IMR-90 (cell line): ENCODE results near the gene EPB41L2. TPM values are rescaled to one million over a fixed set of nuclear protein-coding genes. Genes with fewer than 3 reads are reported as not detected.

ENCODE experiments used
- ATAC-seq: fragments of 200-7000 bp; cut with Tn5 transposase; 2 replicates; pipeline ENCODE4 v1.9.1; 2020; ENCODE audit warnings: low read depth, mild to moderate bottlenecking, moderate library complexity
- BruUV-seq: library from RNA; stranded (reverse); fragments of 400-500 nt; replicated peaks from 2 replicates; lab custom pipeline; 2021; lab: Mats Ljungman, UMichigan
- CTCF ChIA-PET: fragments of 300-600 bp; formaldehyde crosslinking; extraction: SDS; loops from one replicate; lab custom pipeline; 2021; ENCODE audit warnings: antibody characterized with exemption; lab: Yijun Ruan, JAX
- POLR2A ChIA-PET: fragments of 300-600 bp; sonication (Branson Sonifier 250); formaldehyde crosslinking; loops from one replicate; lab custom pipeline; 2022; ENCODE audit warnings: antibody characterized with exemption; ENCODE audit not compliant: unreplicated experiment; lab: Charles Lee
- DNase-seq: peaks from one replicate; pipeline ENCODE4 v3.0.0; 2013
- H2AFZ ChIP-seq: replicated peaks from 2 replicates; pipeline ENCODE3; 2013; ENCODE audit warnings: low read length, mild to moderate bottlenecking; ENCODE audit not compliant: poor library complexity
- H2AK5ac ChIP-seq: 2 replicates; pipeline ENCODE4 v1.6.1; 2013; ENCODE audit warnings: low read depth, low read length, inconsistent platforms
- H2AK9ac ChIP-seq: replicated peaks from 2 replicates; pipeline ENCODE3; 2013; ENCODE audit warnings: mild to moderate bottlenecking, low read depth, low read length, moderate library complexity; ENCODE audit not compliant: poor library complexity
- H2BK120ac ChIP-seq: 2 replicates; pipeline ENCODE4 v1.6.1; 2013; ENCODE audit warnings: low read depth, low read length, inconsistent platforms
- H2BK15ac ChIP-seq: 3 replicates; pipeline ENCODE4 v1.6.1; 2013; ENCODE audit warnings: low read depth, low read length, inconsistent platforms
- H2BK20ac ChIP-seq: 2 replicates; pipeline ENCODE4 v1.6.1; 2013; ENCODE audit warnings: low read depth, mild to moderate bottlenecking, inconsistent platforms, low read length, moderate library complexity
- H2BK5ac ChIP-seq: 2 replicates; pipeline ENCODE4 v1.6.1; 2013; ENCODE audit warnings: mild to moderate bottlenecking, low read depth, low read length, inconsistent platforms; ENCODE audit not compliant: poor library complexity, severe bottlenecking
- H3K14ac ChIP-seq: replicated peaks from 2 replicates; pipeline ENCODE4 v1.6.1; 2013; ENCODE audit warnings: low read depth, low read length, inconsistent platforms
- H3K18ac ChIP-seq: 2 replicates; pipeline ENCODE4 v1.6.1; 2013; ENCODE audit warnings: low read depth, low read length, control low read depth
- H3K23ac ChIP-seq: 2 replicates; pipeline ENCODE4 v1.6.1; 2013; ENCODE audit warnings: low read depth, low read length, inconsistent platforms
- H3K27ac ChIP-seq: 2 replicates; pipeline ENCODE4 v1.5.1; 2013; ENCODE audit warnings: mild to moderate bottlenecking, control low read depth, low read length; ENCODE audit not compliant: insufficient read depth
- H3K27me3 ChIP-seq: 2 replicates; pipeline ENCODE4 v1.6.1; 2013; ENCODE audit warnings: low read length; ENCODE audit not compliant: control insufficient read depth, insufficient read depth
- H3K36me3 ChIP-seq: 2 replicates; pipeline ENCODE4 v1.6.1; 2013; ENCODE audit warnings: low read length, mixed read lengths; ENCODE audit not compliant: control insufficient read depth, insufficient read depth
- H3K4ac ChIP-seq: 2 replicates; pipeline ENCODE4 v1.6.1; 2013; ENCODE audit warnings: low read depth, low read length, inconsistent platforms
- H3K4me1 ChIP-seq: 2 replicates; pipeline ENCODE4 v1.6.1; 2013; ENCODE audit warnings: low read length, mixed read lengths; ENCODE audit not compliant: control insufficient read depth, insufficient read depth
- H3K4me2 ChIP-seq: 2 replicates; pipeline ENCODE4 v1.6.1; 2013; ENCODE audit warnings: low read depth, mild to moderate bottlenecking, control low read depth, low read length, moderate library complexity
- H3K4me3 ChIP-seq: 2 replicates; pipeline ENCODE4 v1.5.1; 2013; ENCODE audit warnings: low read depth, mild to moderate bottlenecking, control low read depth, low read length, moderate library complexity; ENCODE audit not compliant: insufficient read depth
- H3K56ac ChIP-seq: 2 replicates; pipeline ENCODE4 v1.6.1; 2013; ENCODE audit warnings: low read length, inconsistent platforms; ENCODE audit not compliant: insufficient read depth; ENCODE audit errors: extremely low read depth
- H3K79me1 ChIP-seq, 2 experiments: 2 replicates each; pipeline ENCODE4 v1.6.1; 2013; ENCODE audit warnings: low read length in 2 of 2, inconsistent platforms in 1 of 2, low read depth in 1 of 2
- H3K9ac ChIP-seq: 2 replicates; pipeline ENCODE4 v1.6.1; 2013; ENCODE audit warnings: low read depth, low read length, control low read depth
- H3K9me1 ChIP-seq: 2 replicates; pipeline ENCODE4 v1.6.1; 2013; ENCODE audit warnings: low read length, inconsistent platforms; ENCODE audit not compliant: insufficient read depth
- H3K9me3 ChIP-seq: 2 replicates; pipeline ENCODE4 v1.6.1; 2013; ENCODE audit warnings: low read length; ENCODE audit not compliant: control insufficient read depth, insufficient read depth
- H4K20me1 ChIP-seq: 2 replicates; pipeline ENCODE4 v1.6.1; 2013; ENCODE audit warnings: low read length, inconsistent platforms; ENCODE audit not compliant: insufficient read depth
- H4K5ac ChIP-seq: 2 replicates; pipeline ENCODE4 v1.6.1; 2013; ENCODE audit warnings: mild to moderate bottlenecking, low read depth, low read length, control low read depth
- H4K8ac ChIP-seq, 2 experiments: 2 replicates each; pipeline ENCODE4 v1.6.1; 2013; ENCODE audit warnings: low read depth in 2 of 2, low read length in 2 of 2, control low read depth in 1 of 2, inconsistent platforms in 1 of 2
- H4K91ac ChIP-seq: 2 replicates; pipeline ENCODE4 v1.6.1; 2013; ENCODE audit warnings: low read depth, low read length, inconsistent platforms; ENCODE audit not compliant: insufficient read depth
- BHLHE40 ChIP-seq: fragments of 150-350 bp; IDR thresholded peaks from 2 replicates; pipeline ENCODE4 v1.6.1; 2016; ENCODE audit warnings: mild to moderate bottlenecking, low read depth, low read length
- CEBPB ChIP-seq: IDR thresholded peaks from 2 replicates; pipeline ENCODE4 v1.6.1; 2012; ENCODE audit warnings: low read depth, low read length, improper control_type of control experiment
- CHD1 ChIP-seq: IDR thresholded peaks from 2 replicates; pipeline ENCODE4 v1.6.1; 2012; ENCODE audit warnings: low read depth, low read length, improper control_type of control experiment
- CTCF ChIP-seq: conservative IDR thresholded peaks from 2 replicates; pipeline ENCODE4 v1.5.1; 2012; ENCODE audit warnings: mild to moderate bottlenecking, low read depth, low read length, improper control_type of control experiment
- ELK1 ChIP-seq: fragments of 150-350 bp; IDR thresholded peaks from 2 replicates; pipeline ENCODE4 v1.6.1; 2016; ENCODE audit warnings: low read depth, mild to moderate bottlenecking, low read length, moderate library complexity, borderline replicate concordance
- FOS ChIP-seq: fragments of 150-350 bp; IDR thresholded peaks from 2 replicates; pipeline ENCODE4 v1.6.1; 2016; ENCODE audit warnings: low read depth, low read length
- MAFK ChIP-seq: IDR thresholded peaks from 2 replicates; pipeline ENCODE4 v1.6.1; 2012; ENCODE audit warnings: low read depth, low read length, improper control_type of control experiment
- MAZ ChIP-seq: IDR thresholded peaks from 2 replicates; pipeline ENCODE4 v1.6.1; 2012; ENCODE audit warnings: low read depth, mild to moderate bottlenecking, low read length, improper control_type of control experiment, moderate library complexity, borderline replicate concordance
- MXI1 ChIP-seq: IDR thresholded peaks from 2 replicates; pipeline ENCODE4 v1.6.1; 2012; ENCODE audit warnings: low read depth, mild to moderate bottlenecking, low read length, moderate library complexity, borderline replicate concordance
- NFE2L2 ChIP-seq: fragments of 150-350 bp; IDR thresholded peaks from 2 replicates; pipeline ENCODE4 v1.6.1; 2016; ENCODE audit warnings: low read depth, mild to moderate bottlenecking, low read length
- POLR2A ChIP-seq: IDR thresholded peaks from 2 replicates; pipeline ENCODE4 v1.6.1; 2012; ENCODE audit warnings: mild to moderate bottlenecking, low read depth, low read length
- RAD21 ChIP-seq: IDR thresholded peaks from 2 replicates; pipeline ENCODE4 v1.6.1; 2012; ENCODE audit warnings: low read length, improper control_type of control experiment
- RCOR1 ChIP-seq: IDR thresholded peaks from 2 replicates; pipeline ENCODE4 v1.6.1; 2012; ENCODE audit warnings: mild to moderate bottlenecking, low read length, improper control_type of control experiment; ENCODE audit not compliant: insufficient replicate concordance
- RFX5 ChIP-seq: IDR thresholded peaks from 2 replicates; pipeline ENCODE4 v1.8.0; 2012; ENCODE audit warnings: low read depth, mild to moderate bottlenecking, low read length, moderate library complexity
- SMC3 ChIP-seq: fragments of 150-350 bp; IDR thresholded peaks from 2 replicates; pipeline ENCODE4 v1.6.1; 2016; ENCODE audit warnings: low read depth, mild to moderate bottlenecking, antibody characterized with exemption, low read length, moderate library complexity
- USF2 ChIP-seq: fragments of 150-350 bp; IDR thresholded peaks from 2 replicates; pipeline ENCODE4 v1.6.1; 2017; ENCODE audit warnings: mild to moderate bottlenecking, antibody characterized with exemption, low read length, low read depth
- WGBS, 2 experiments: methylation state at CpG; one replicate each; pipeline versions ENCODE4 v1.1.5 to v1.1.7; 2013; ENCODE audit warnings: missing lambda C conversion rate in 2 of 2; ENCODE audit not compliant: insufficient read length in 1 of 2; ENCODE audit errors: extremely low coverage in 2 of 2; 5-methylcytosine and 5-hydroxymethylcytosine counted together
- dilution Hi-C: fragments of 300-500 bp; cut with HindIII; formaldehyde crosslinking; loops from one replicate; pipeline ENCODE4 v1.14.3; 2018; ENCODE audit warnings: low sequenced_read_pairs; ENCODE audit not compliant: unreplicated experiment
- in situ Hi-C: fragments of 300-500 bp; cut with MboI; formaldehyde crosslinking; loops from 3 replicates; pipeline ENCODE4 v1.14.3; 2019; ENCODE audit warnings: low sequenced_read_pairs, inconsistent platforms, mixed read lengths
- intact Hi-C: fragments of 100-400 bp; cut with micrococcal nuclease; formaldehyde crosslinking; loops from 2 replicates; pipeline ENCODE4 v1.10.0; 2022
- polyA plus RNA-seq, 3 experiments: library from polyadenylated mRNA; depleted of rRNA; stranded (reverse); fragments of >200 nt; gene quantifications; 2 replicates each; pipeline ENCODE4 v1.2.3, GENCODE V29; 2012; ENCODE audit warnings: low replicate concordance in 1 of 3
- total RNA-seq: library from RNA; depleted of rRNA; stranded (reverse); fragments of >200 nt; gene quantifications from 2 replicates; pipeline ENCODE4 v1.2.3, GENCODE V29; 2012

The EPB41L2 gene
- total and polyA plus RNA-seq, 2 of the 4 experiments (the other 2 are of a cell fraction) = 85.7 to 99.8 TPM

- Histone ChIP-seq H3K4ac (no peak overlapping the region), H4K20me1 (no peaks in the 10 kb centered on the region), H3K9me3 (no peaks in the 10 kb centered on the region), H2AK5ac (no peak overlapping the region), H2BK5ac (no peak overlapping the region), H3K27ac (no peak overlapping the region), H3K9me1 (peaks cover 5% of the 10 kb centered on the region), H2AK9ac (no peak overlapping the region), H3K4me2 (no peak overlapping the region), H4K91ac (no peak overlapping the region), H2BK20ac (no peak overlapping the region), H2AFZ (no peak overlapping the region), H3K18ac (no peak overlapping the region), H2BK15ac (no peak overlapping the region), H3K4me1 (peaks cover 5% of the 10 kb centered on the region), H4K5ac (peak overlapping the region; percentile 1; the same call in 1 of the 2 replicates), H3K36me3 (peaks cover 29% of the 10 kb centered on the region), H3K23ac (no peak overlapping the region), H3K27me3 (no peaks in the 10 kb centered on the region), H3K4me3 (no peak overlapping the region), H4K8ac (0 out of 4 replicates have a peak overlapping the region, but pooled peaks of 1 of the 2 experiments have one; percentile 6), H3K79me1 (peaks cover under 1 to 10% of the 10 kb centered on the region in 2 experiments; a peak in 2 of 4 replicates), H3K14ac (no peak overlapping the region), H3K9ac (no peak overlapping the region), H3K56ac (no peak overlapping the region), H2BK120ac (peak overlapping the region; percentile 3; the same call in 1 of the 2 replicates)
- intact Hi-C loops = loop anchor here (5.0 kb wide), 1 partner anchor 34 kb away; no protein-coding TSS in a partner anchor
- ATAC-seq = no peak
- in situ Hi-C loops = no loop called here
- no TSS peak for BruUV-seq
- dilution Hi-C loops = no loop called here
- POLR2A ChIA-PET = no interaction called here
- TF ChIP-seq MXI1 (no peak), CTCF (no peak), FOS (no peak), ELK1 (no peak), MAZ (no peak), RFX5 (no peak), CHD1 (no peak), BHLHE40 (no peak), SMC3 (no peak), NFE2L2 (no peak), USF2 (no peak), POLR2A (no peak), CEBPB (no peak), RAD21 (no peak), RCOR1 (no peak), MAFK (no peak)
- DNase-seq = no peak
- CTCF ChIA-PET = interaction anchor here (1.4 kb wide), 1 partner anchor 9 kb away, joined by 5 read pairs; no protein-coding TSS in a partner anchor
- 83% methylated on average over 2 of the region's 2 CpGs; no CpG with 5 or more reads in 1 of the 2 experiments for WGBS, 2 experiments
Observed at GRCh38 chr6:130893766-130894165, 169.3 kb downstream of the EPB41L2 start.
